ENCODE results near the gene TTC7B. TPM values are rescaled to one million over a fixed set of nuclear protein-coding genes. Genes with fewer than 3 reads are reported as not detected.

Gene TTC7B
- total RNA-seq, 1 donor from 2014 or later = 83.1 TPM

GRCh38 chr14:90755661-90756304 lies 60.4 kb downstream of the TTC7B start:
- TF ChIP-seq, protein P1, sequence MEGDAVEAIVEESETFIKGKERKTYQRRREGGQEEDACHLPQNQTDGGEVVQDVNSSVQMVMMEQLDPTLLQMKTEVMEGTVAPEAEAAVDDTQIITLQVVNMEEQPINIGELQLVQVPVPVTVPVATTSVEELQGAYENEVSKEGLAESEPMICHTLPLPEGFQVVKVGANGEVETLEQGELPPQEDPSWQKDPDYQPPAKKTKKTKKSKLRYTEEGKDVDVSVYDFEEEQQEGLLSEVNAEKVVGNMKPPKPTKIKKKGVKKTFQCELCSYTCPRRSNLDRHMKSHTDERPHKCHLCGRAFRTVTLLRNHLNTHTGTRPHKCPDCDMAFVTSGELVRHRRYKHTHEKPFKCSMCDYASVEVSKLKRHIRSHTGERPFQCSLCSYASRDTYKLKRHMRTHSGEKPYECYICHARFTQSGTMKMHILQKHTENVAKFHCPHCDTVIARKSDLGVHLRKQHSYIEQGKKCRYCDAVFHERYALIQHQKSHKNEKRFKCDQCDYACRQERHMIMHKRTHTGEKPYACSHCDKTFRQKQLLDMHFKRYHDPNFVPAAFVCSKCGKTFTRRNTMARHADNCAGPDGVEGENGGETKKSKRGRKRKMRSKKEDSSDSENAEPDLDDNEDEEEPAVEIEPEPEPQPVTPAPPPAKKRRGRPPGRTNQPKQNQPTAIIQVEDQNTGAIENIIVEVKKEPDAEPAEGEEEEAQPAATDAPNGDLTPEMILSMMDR (IDR thresholded peaks at IDR 0.05; ENCODE audit: partially characterized antibody, unreplicated experiment) = no peak
- H3K4me3 Mint-ChIP-seq (ENCODE audit: unreplicated experiment) = no peak overlapping the region
- peaks cover 7% of the 10 kb centered on the region for H3K9me3 Mint-ChIP-seq (ENCODE audit: unreplicated experiment)
- peaks cover 6% of the 10 kb centered on the region for H3K27me3 Mint-ChIP-seq (ENCODE audit: unreplicated experiment)
- H3K36me3 Mint-ChIP-seq (ENCODE audit: unreplicated experiment) = peaks cover 7% of the 10 kb centered on the region
- DNase-seq = no peak
- H3K27ac Mint-ChIP-seq (ENCODE audit: unreplicated experiment) = no peak overlapping the region
- peaks cover 23% of the 10 kb centered on the region for H3K4me1 Mint-ChIP-seq (ENCODE audit: low read depth, unreplicated experiment)

- no peak overlapping the region for H3K4me3 Mint-ChIP-seq (ENCODE audit: unreplicated experiment)
- peaks cover 8% of the 10 kb centered on the region for H3K4me1 Mint-ChIP-seq (ENCODE audit: low read depth, unreplicated experiment)
- H3K36me3 Mint-ChIP-seq (ENCODE audit: unreplicated experiment) = peaks cover 24% of the 10 kb centered on the region
- no peak overlapping the region for H3K27ac Mint-ChIP-seq (ENCODE audit: unreplicated experiment)
- TF ChIP-seq, protein P1 (IDR thresholded peaks at IDR 0.05; ENCODE audit: partially characterized antibody, unreplicated experiment) = no peak
- peaks cover 5% of the 10 kb centered on the region for H3K27me3 Mint-ChIP-seq (ENCODE audit: unreplicated experiment)
- DNase-seq = no peak
- H3K9me3 Mint-ChIP-seq (ENCODE audit: unreplicated experiment) = peaks cover 12% of the 10 kb centered on the region
Measured at GRCh38 chr14:90753456-90754005, 62.7 kb downstream of the TTC7B start.

- no peak overlapping the region for H3K27ac Mint-ChIP-seq (ENCODE audit: unreplicated experiment)
- no peaks in the 10 kb centered on the region for H3K4me1 Mint-ChIP-seq (ENCODE audit: low read depth, unreplicated experiment)
- peaks cover 27% of the 10 kb centered on the region for H3K36me3 Mint-ChIP-seq (ENCODE audit: unreplicated experiment)
- H3K4me3 Mint-ChIP-seq (ENCODE audit: unreplicated experiment) = no peak overlapping the region
- TF ChIP-seq, protein P1 (IDR thresholded peaks at IDR 0.05; ENCODE audit: partially characterized antibody, unreplicated experiment) = no peak
- DNase-seq = no peak
- H3K27me3 Mint-ChIP-seq (ENCODE audit: unreplicated experiment) = no peaks in the 10 kb centered on the region
- H3K9me3 Mint-ChIP-seq (ENCODE audit: unreplicated experiment) = peaks cover 10% of the 10 kb centered on the region
Measured at GRCh38 chr14:90750701-90751100, 65.5 kb downstream of the TTC7B start.

DNA sequence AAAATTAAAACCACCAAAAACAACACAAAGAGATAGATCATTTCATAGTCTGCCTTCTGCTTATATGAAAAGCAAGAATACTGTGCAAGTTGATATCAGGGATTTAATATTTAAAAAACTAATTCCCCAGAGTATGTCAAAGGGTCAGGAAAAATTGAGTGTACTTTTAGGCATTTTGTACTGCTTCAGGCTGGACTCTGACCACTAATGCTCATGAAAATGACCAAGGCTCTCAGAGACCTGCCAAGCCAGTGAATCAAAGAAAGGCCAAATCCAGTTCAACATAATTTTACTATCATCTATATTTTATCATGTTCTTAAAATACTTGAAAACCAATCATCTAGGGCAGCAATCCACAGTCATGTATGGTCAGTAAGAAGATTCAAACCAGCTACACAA lies 66.0 kb downstream of the TTC7B start:
- Mint-ChIP-seq H3K27me3 (ENCODE audit: unreplicated experiment) (no peaks in the 10 kb centered on the region), H3K9me3 (ENCODE audit: unreplicated experiment) (peaks cover 10% of the 10 kb centered on the region), H3K27ac (ENCODE audit: unreplicated experiment) (no peak overlapping the region), H3K4me1 (ENCODE audit: low read depth, unreplicated experiment) (no peaks in the 10 kb centered on the region), H3K4me3 (ENCODE audit: unreplicated experiment) (no peak overlapping the region), H3K36me3 (ENCODE audit: unreplicated experiment) (peaks cover 27% of the 10 kb centered on the region)
- TF ChIP-seq, protein P1 (IDR thresholded peaks at IDR 0.05; ENCODE audit: partially characterized antibody, unreplicated experiment) = no peak
- no peak for DNase-seq

GRCh38 chr14:90747909-90748308 lies 68.3 kb downstream of the TTC7B start:
- Mint-ChIP-seq H3K27ac (ENCODE audit: unreplicated experiment) (no peak overlapping the region), H3K27me3 (ENCODE audit: unreplicated experiment) (peaks cover 2% of the 10 kb centered on the region), H3K36me3 (ENCODE audit: unreplicated experiment) (peaks cover 27% of the 10 kb centered on the region), H3K4me3 (ENCODE audit: unreplicated experiment) (no peak overlapping the region), H3K4me1 (ENCODE audit: low read depth, unreplicated experiment) (no peaks in the 10 kb centered on the region), H3K9me3 (ENCODE audit: unreplicated experiment) (peaks cover 8% of the 10 kb centered on the region)
- TF ChIP-seq, protein P1 (IDR thresholded peaks at IDR 0.05; ENCODE audit: partially characterized antibody, unreplicated experiment) = no peak
- DNase-seq = no peak
